Stimulated activated CD8-positive, alpha-beta memory T cell treated with anti-CD3 and anti-CD28 coated beads, Interleukin-4, amount 100 ng/mL, for 1 hour (primary cell): ENCODE data around the gene NTF4.
"Not testable (repeated sequence)": the region's sequence is repeated elsewhere in the genome, so short reads cannot be mapped to it uniquely, and the experiment has no call there.

Experiments
- DNase-seq, 2 donors: peaks; one replicate each; pipeline ENCODE4 v3.0.0-alpha.2; 2020; ENCODE audit warnings: low read depth in 2 of 2, low spot score in 1 of 2

Gene NTF4

DNA sequence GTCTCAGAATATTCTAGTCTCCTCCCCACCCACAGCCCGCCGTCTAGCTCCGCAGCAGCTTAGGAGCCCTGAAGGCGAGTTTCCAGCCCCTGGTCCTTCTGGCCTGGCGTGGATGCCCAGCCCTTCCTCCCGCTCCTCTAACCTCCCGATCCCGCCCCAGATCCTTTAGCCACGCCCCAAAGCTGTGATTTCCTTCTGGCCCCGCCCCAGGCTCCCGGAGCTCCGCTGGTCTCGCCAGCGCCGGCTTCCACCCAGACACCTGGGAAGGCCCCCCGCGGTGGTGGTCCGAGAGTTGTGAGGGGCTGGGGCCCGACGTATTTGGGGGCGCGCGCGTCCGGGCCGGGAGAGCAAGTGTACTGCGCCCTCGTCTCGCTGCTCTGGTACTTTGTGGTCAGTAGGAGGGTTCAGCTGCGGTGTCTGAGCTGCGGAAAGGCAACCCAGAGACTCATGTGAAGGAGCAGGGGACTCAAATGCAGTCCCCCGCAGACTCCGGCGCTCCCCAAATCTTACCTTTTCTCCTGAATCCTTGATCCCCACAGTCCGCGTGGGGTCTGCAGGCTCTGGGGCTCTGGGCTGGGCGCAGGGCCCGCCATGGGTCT lies 6.9 kb downstream of the NTF4 start, which contains the start of gene CGB7:
Gene CGB7, minus strand, starts transcription at position 114 of the 599 bp plus-strand sequence. CDS start 2,374 bp downstream, outside the sequence.
- no peak for DNase-seq

DNA sequence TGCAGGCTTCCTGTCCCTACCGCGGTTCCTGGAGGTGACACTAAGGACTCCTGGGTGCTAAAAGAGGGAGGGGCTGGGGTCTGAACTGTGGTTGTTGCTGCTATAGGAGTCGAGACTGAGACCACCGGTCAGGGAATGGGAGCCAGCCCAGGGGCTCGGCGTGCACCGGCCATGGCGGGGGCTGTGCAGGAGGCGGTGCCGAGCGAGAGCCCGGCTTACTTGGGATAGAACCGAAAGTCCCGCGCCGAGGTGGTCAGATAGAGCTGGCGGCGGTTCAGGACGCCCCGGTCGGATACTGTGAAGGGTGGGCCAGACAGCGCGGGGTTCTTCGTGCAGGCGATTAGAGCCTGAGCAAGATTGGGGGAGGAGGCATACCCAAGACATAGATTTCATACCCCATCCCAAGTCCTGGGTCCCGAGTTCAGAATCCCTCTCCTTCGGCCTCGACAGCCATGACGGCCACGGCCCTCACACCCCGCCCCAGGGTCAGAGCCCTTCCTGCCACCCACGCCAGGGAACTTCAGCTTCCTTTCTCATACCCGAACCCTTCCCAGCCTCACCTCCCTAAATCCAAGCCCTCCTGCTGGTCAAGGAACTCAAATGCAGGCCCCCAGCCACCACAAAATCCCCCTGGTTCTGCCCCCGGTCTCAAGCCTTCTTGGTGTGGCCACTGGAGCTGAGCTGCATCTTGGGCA lies 7.6 kb downstream of the NTF4 start:
- DNase-seq, result not testable (repeated sequence)

DNA sequence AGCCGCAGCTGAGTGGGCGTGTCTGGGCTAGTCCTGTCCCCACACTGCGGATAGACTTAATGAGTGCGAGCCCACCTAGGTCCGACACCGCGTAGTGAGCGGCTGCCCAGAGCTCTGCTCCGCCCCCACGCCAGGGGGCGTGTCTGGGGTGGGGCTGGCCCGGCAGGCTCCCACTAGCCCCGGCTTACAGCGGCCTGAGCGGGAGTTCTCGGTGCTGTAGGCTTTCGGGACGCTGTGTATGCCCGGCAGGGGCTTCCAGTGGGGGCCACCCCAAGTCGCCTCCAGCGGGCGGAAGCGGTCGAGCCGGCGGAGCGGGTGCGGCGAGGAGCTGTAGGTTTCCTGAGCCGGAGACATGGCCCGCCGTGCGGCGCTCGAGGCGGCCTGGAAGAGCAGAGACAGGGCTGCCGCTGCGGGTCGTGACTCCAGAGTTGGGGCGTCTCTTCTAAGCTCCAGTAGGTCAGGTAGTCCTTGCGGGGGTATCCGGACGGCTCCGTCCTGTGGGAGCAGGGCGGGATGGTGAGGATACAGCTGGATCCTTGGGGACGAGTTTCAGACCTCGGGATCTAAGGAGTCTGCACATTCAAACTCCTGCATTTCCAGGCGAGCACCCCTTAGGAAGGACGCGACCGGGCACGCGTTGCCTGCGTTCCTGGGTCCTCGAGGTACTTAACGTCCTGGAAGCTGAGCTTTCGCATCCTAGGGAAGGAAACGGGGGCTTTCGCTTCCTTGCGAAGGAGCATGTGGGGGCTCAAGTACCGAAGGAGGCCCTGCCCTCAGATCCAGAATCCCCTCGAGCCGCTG lies 8.3 kb downstream of the NTF4 start:
- peak in 1 of 2 donors; percentile 17 for DNase-seq

DNA sequence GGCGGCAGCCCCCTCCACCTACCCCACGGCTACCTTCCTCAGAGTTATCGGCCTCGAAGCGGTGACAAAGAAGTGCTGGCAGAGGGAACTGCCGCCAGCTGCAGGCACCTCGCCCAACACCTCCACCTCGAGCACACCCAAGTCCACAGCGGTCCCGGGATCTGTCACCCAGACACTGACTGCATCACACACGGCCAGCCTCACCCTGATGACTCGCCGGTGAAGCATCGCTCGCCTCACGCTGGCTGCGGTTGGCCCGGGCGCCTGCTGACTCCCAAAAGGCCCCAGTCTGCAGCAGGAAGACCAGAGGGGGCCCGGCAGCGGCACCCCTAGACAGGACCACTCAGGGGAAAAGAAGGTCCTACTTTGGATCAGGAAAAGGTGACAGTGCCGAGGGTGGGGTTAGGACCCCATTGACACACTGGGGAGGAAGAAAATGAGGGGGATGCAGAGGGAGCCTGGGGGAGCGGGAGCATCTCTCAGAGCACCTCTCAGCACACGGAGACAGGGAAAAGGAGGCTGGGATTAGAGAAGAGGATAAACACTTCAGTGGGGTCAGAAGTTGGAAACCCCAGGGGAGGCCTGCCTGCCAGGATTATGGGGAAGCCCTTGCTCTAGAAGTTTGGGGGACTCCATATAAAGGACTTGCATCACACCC lies 14.1 kb downstream of the NTF4 start:
- not testable (repeated sequence) for DNase-seq

DNA sequence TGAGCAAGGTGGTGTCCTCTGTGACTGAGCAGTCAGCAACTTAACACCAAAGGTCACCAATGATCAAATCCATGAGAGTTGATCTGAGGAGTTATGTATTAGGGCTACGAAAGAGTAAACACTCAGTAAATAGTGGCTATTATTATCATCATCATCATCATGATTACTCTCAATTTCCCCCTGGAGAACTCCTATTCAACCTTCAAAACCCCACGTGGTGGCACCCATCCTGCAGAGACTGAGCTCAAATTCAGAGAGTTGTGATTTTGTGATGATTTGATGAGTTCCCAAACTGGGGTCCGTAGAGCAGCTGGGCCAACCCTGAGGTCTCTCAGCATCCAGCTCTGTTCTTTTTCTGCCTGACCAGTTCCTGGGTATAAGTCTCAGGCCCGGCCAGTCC lies 14.8 kb downstream of the NTF4 start:
- not testable (repeated sequence) for DNase-seq

DNA sequence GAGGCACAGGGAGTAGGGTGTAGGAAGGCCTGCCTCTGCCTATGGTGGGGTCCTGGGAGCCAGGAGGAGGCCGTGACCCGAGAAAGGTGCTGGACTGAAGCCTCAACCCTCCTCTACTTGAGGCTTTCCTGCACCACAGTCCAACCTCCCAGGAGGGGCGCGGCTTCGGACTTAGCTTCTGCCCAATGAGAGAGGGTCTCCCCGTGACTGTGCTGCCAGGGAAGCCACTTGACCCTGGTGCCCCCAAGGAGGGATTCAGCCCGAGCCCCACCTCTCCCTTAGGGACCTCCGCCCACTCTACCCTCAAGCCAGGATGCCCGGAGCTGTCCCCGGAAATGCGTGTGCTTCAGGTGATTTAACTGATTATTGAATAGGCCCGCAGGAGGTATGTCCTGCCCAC lies 15.6 kb downstream of the NTF4 start, which contains the start of gene CGB8:
Gene CGB8, minus strand, starts transcription at position 101 of the 400 bp plus-strand sequence. CDS start 372 bp downstream, outside the sequence.
- not testable (repeated sequence) for DNase-seq

DNA sequence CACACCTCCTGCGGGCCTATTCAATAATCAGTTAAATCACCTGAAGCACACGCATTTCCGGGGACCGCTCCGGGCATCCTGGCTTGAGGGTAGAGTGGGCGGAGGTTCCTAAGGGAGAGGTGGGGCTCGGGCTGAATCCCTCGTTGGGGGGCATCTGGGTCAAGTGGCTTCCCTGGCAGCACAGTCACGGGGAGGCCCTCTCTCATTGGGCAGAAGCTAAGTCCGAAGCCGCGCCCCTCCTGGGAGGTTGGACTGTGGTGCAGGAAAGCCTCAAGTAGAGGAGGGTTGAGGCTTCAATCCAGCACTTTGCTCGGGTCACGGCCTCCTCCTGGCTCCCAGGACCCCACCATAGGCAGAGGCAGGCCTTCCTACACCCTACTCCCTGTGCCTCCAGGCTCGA lies 21.1 kb downstream of the NTF4 start, which contains the start of gene CGB5:
Gene CGB5, plus strand, starts transcription at position 301 of the 400 bp plus-strand sequence. CDS start 362 bp downstream, outside the sequence.
- not testable (repeated sequence) for DNase-seq

DNA sequence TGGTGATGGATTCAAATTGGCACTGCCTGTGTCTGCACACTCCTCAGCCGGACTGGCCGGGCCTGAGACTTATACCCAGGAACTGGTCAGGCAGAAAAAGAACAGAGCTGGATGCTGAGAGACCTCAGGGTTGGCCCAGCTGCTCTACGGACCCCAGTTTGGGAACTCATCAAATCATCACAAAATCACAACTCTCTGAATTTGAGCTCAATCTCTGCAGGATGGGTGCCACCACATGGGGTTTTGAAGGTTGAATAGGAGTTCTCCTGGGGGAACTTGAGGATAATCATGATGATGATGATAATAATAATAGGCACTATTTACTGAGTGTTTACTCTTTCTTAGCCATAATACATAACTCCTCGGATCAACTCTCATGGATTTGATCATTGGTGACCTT lies 22.0 kb downstream of the NTF4 start:
- DNase-seq, result not testable (repeated sequence)

DNA sequence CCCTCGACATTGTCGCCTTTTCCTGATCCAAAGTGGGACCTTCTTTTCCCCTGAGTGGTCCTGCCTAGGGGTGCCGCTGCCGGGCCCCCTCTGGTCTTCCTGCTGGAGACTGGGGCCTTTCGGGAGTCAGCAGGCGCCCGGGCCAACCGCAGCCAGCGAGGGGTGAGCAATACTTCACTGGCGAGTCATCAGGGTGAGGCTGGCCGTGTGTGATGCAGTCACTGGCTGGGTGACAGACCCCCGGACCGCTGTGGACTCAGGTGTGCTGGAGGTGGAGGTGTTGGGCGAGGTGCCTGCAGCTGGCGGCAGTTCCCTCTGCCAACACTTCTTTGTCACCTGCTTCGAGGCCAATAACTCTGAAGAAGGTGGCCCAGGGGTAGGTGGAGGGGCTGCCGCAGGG lies 22.4 kb downstream of the NTF4 start:
- no peak for DNase-seq

DNA sequence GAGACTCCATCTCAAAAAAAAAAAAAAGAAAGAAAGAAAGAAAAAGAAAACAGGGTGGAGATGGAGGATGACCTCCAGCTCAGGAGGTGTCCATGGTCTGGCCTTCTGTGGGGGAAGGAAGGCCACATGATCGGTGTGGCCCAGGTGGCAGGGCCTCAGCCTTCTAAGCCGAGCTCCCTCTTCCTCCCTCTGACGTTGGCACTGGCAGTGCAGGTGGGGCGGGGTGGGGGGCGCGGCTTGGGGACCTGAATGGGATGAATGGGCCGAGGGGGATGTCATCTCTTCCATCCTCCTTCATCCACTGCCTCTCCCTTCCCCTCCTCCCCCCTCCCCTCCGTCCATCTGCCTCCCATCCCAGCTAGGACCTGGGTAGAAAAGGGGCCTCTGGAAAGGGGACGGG lies 24.9 kb downstream of the NTF4 start:
- not testable (repeated sequence) for DNase-seq

DNA sequence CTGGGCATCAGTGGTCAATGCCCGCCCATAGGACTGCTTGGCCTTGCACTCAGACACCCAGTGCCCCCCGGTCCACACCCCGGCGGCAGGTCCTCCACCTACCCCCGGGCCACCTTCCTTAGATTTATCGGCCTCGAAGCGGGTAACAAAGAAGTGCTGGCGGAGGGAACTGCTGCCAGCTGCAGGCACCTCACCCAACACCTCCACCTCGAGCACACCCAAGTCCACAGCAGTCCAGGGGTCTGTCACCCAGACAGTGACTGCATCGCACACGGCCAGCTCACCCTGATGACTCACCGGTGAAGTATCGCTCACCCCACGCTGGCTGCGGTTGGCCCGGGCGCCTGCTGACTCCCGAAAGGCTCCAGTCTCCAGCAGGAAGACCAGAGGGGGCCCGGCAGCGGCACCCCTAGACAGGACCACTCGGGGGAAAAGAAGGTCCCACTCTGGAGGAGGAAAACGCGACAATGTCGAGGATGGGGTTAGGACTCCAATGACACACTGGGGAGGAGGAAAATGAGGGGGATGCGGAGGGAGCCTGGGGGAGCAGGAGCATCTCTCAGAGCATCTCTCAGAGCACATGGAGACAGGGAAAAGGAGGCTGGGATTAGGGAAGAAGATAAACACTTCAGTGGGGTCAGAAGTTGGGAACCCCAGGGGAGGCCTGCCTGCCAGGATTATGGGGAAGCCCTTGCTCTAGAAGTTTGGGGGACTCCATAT lies 25.9 kb downstream of the NTF4 start:
- DNase-seq, result not testable (repeated sequence)

DNA sequence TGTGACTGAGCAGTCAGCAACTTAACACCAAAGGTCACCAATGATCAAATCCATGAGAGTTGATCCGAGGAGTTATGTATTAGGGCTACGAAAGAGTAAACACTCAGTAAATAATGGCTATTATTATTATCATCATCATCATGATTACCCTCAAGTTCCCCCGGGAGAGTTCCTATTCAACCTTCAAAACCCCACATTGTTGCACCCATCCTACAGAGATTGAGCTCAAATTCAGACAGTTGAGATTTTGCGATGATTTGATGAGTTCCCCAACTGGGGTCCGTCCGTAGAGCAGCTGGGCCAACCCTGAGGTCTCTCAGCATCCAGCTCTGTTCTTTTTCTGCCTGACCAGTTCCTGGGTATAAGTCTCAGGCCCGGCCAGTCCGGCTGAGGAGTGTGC lies 26.5 kb downstream of the NTF4 start:
- DNase-seq, result not testable (repeated sequence)

DNA sequence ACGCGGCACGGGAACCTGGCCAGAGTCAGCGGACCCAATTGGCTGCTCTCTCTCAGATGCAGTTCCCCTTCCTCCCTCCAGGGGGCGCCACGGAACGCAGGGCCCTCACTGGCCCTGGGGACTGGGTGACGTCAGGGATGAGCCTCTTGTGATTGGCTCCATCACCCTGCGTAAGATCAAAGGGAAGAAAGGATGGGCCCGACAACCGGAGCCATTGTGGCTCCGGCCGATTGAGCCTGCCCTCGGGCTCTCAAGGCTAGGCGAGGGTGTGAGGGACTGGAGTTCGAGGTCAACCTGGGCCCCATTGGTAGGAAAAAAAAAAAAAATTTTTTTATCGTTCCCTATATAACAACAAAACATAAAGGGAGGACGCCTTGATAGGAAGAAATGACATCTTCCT lies 27.8 kb downstream of the NTF4 start, which contains the start of gene CGB1:
Gene CGB1, minus strand, starts transcription at position 81 of the 400 bp plus-strand sequence. CDS start 184 bp downstream, outside the sequence.
- DNase-seq, result not testable (repeated sequence)

DNA sequence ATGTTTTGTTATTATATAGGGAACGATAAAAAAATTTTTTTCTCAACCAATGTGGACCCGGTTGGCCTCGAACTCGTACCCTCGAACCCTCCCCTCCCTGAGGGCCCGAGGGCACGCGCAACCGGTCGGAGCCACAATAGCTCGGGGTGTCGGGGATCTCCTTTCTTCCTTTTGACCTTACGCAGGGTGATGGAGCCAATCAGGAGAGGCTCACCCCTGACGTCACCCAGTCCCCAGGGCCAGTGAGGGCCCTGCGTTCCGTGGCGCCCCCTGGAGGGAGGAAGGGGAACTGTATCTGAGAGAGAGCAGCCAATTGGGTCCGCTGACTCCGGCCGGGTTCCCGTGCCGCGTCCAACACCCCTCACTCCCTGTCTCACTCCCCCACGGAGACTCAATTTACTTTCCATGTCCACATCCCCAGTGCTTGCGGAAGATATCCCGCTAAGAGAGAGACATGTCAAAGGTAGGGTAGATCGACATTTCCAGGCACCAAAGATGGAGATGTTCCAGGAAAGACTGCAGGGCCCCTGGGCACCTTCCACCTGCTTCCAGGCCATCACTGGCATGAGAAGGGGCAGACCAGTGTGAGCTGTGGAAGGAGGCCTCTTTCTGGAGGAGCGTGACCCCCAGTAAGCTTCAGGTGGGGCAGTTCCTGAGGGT lies 32.8 kb downstream of the NTF4 start, which contains the start of gene CGB2:
Gene CGB2, plus strand, starts transcription at position 249 of the 660 bp plus-strand sequence. Its CDS starts 206 bp downstream, at position 455.
- DNase-seq, result not testable (repeated sequence)

DNA sequence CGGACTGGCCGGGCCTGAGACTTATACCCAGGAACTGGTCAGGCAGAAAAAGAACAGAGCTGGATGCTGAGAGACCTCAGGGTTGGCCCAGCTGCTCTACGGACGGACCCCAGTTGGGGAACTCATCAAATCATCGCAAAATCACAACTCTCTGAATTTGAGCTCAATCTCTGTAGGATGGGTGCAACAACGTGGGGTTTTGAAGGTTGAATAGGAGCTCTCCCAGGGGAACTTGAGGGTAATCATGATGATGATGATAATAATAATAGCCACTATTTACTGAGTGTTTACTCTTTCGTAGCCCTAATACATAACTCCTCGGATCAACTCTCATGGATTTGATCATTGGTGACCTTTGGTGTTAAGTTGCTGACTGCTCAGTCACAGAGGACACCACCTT lies 34.3 kb downstream of the NTF4 start:
- not testable (repeated sequence) for DNase-seq

DNA sequence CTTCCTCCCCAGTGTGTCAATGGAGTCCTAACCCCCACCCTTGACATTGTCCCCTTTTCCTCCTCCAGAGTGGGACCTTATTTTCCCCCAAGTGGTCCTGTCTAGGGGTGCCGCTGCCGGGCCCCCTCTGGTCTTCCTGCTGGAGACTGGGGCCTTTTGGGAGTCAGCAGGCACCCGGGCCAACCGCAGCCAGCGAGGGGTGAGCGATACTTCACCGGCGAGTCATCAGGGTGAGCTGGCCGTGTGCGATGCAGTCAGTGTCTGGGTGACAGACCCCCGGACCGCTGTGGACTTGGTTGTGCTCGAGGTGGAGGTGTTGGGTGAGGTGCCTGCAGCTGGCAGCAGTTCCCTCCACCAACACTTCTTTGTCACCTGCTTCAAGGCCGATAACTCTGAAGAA lies 34.9 kb downstream of the NTF4 start:
- not testable (repeated sequence) for DNase-seq

DNA sequence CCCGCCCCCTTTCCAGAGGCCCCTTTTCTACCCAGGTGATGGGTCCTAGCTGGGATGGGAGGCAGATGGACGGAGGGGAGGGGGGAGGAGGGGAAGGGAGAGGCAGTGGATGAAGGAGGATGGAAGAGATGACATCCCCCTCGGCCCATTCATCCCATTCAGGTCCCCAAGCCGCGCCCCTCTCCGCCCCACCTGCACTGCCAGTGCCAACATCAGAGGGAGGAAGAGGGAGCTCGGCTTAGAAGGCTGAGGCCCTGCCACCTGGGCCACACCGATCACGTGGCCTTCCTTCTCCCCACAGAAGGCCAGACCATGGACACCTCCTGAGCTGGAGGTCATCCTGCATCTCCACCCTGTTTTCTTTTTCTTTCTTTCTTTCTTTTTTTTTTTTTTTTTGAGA lies 35.9 kb downstream of the NTF4 start:
- not testable (repeated sequence) for DNase-seq

DNA sequence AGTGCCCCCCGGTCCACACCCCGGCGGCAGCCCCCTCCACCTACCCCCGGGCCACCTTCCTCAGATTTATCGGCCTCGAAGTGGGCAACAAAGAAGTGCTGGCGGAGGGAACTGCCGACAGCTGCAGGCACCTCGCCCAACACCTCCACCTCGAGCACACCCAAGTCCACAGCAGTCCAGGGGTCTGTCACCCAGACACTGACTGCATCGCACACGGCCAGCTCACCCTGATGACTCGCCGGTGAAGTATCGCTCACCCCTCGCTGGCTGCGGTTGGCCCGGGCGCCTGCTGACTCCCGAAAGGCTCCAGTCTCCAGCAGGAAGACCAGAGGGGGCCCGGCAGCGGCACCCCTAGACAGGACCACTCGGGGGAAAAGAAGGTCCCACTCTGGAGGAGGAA lies 39.0 kb downstream of the NTF4 start:
- not testable (repeated sequence) for DNase-seq

DNA sequence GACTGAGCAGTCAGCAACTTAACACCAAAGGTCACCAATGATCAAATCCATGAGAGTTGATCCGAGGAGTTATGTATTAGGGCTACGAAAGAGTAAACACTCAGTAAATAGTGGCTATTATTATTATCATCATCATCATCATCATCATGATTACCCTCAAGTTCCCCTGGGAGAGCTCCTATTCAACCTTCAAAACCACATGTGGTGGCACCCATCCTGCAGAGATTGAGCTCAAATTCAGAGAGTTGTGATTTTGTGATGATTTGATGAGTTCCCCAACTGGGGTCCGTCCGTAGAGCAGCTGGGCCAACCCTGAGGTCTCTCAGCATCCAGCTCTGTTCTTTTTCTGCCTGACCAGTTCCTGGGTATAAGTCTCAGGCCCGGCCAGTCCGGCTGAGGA lies 39.5 kb downstream of the NTF4 start:
- not testable (repeated sequence) for DNase-seq
